Heart left ventricle (tissue), 16 donors: ENCODE results near the gene SMG7. TPM values are rescaled to one million over a fixed set of nuclear protein-coding genes. Genes with fewer than 3 reads are reported as not detected.

Source experiments
- ATAC-seq, 4 donors: fragments of 200-7000 bp; cut with Tn5 transposase; one replicate each; pipeline ENCODE4 v1.9.1; 2020 to 2022; ENCODE audit warnings: moderate library complexity in 4 of 4, mild to moderate bottlenecking in 3 of 4, moderate number of reproducible peaks in 1 of 4
- DNase-seq, 5 donors: peaks; one replicate each; pipeline ENCODE4 v3.0.0-alpha.2; 2020
- H3K27ac ChIP-seq, 12 donors: fragments of 200-600 bp; sonication (generic) in 4 of 12; one replicate each; pipeline versions ENCODE4 v1.5.0 to v1.8.0; 2016 to 2022; ENCODE audit warnings: mild to moderate bottlenecking in 2 of 12
- H3K27me3 ChIP-seq, 9 donors: fragments of 200-600 bp; sonication (generic) in 2 of 9; one replicate each; pipeline versions ENCODE4 v1.5.1 to v1.8.0; 2016 to 2022; ENCODE audit warnings: mild to moderate bottlenecking in 3 of 9
- H3K36me3 ChIP-seq, 9 donors: fragments of 200-600 bp; sonication (generic) in 2 of 9; one replicate each; pipeline versions ENCODE4 v1.5.0 to v1.8.0; 2018 to 2022; ENCODE audit warnings: mild to moderate bottlenecking in 2 of 9
- H3K4me1 ChIP-seq, 12 donors: fragments of 200-600 bp; sonication (generic) in 4 of 12; one replicate each; pipeline versions ENCODE4 v1.5.0 to v1.8.0; 2016 to 2022; ENCODE audit warnings: mild to moderate bottlenecking in 3 of 12
- H3K4me3 ChIP-seq, 12 donors: fragments of 200-600 bp; sonication (generic) in 4 of 12; one replicate each; pipeline versions ENCODE4 v1.5.0 to v1.8.0; 2017 to 2022; ENCODE audit warnings: mild to moderate bottlenecking in 9 of 12, moderate library complexity in 4 of 12
- H3K9me3 ChIP-seq, 12 donors: fragments of 200-600 bp; sonication (generic) in 4 of 12; one replicate each; pipeline versions ENCODE4 v1.5.0 to v1.8.0; 2016 to 2022; ENCODE audit warnings: mild to moderate bottlenecking in 1 of 12
- POLR2A ChIP-seq, 2 donors: fragments of 450-650 bp; IDR thresholded peaks; one replicate each; pipeline ENCODE4 v1.6.1; 2017; ENCODE audit warnings: antibody characterized with exemption in 2 of 2, mild to moderate bottlenecking in 2 of 2, moderate library complexity in 2 of 2
- WGBS, 4 donors: extraction: QIAGEN DNeasy Blood & Tissue Kit in 2 of 4; methylation state at CpG; one replicate each; pipeline versions ENCODE4 v1.1.5 to v1.1.7; 2013 to 2018; 5-methylcytosine and 5-hydroxymethylcytosine counted together
- intact Hi-C, 10 donors: fragments of 100-400 bp; cut with DNase I; formaldehyde crosslinking; loops; one replicate each; pipeline versions ENCODE4 v1.11.1 to v1.14.2; 2022
- polyA plus RNA-seq, 2 donors: library from polyadenylated mRNA; stranded (reverse); fragments of 200-250 nt; gene quantifications; one replicate each; pipeline ENCODE4 v1.2.3, GENCODE V29; 2013
- total RNA-seq, 9 donors: library from RNA; depleted of rRNA in 2 of 9; stranded (reverse); fragments of >200 nt in 2 of 9; fragmentation: NEBNext Ultra II Directional in 3 of 9; extraction: Animal tissue kit (Norgen Biotek cat#: 25700) in 3 of 9; gene quantifications; one replicate each; pipeline versions ENCODE4 v1.1.0 to v1.2.4, GENCODE V29; 2016 to 2023
- TF ChIP-seq, protein P1 (sequence below), 12 donors: fragments of 200-600 bp; sonication (generic) in 4 of 12; IDR thresholded peaks; one replicate each; pipeline versions ENCODE4 v1.5.0 to v1.8.0; 2018 to 2022; ENCODE audit warnings: antibody characterized with exemption in 12 of 12, mild to moderate bottlenecking in 5 of 12
- donor health status: ischemic (EF 13 %, LVEDD 7.1; RV severe dilation, severe dysfunction).
- donor health status: healthy with polysubstance abuse.
- donor health status: DM: no; HTN: yes; CAD: no.
- donor health status: DM: no; HTN: no; CAD: no.
- donor health status: ischemic (EF 25% LVEDD 6.9; RV normal size, moderate dysfunction).
- donor health status: ischemic (EF 25% LVEDD 5.7; RV mildly dilated, moderate dysfunction).
- donor health status: healthy.
- donor health status: DM: yes; HTN: yes; CAD: no.
- donor health status: ischemic (EF 35%, LVEDD 5.7; RV mildly dilated, moderate dysfunction).
- donor health status: nonischemic (EF 11% LVEDD 7.7; RV severe dilation, severe dysfunction).
- donor health status: DM: yes; HTN: yes; CAD: no.
- donor health status: PGD.
- donor health status: ischemic (EF 29% LVEDD 5.4; RV normal size, mild dysfunction).
- donor health status: nonischemic (EF 23%, LVEDD 6.1; RV moderate dilation, normal function).

The SMG7 gene
- total and polyA plus RNA-seq, 11 donors: 15.3 to 55.0 (median 38.3) TPM

DNA sequence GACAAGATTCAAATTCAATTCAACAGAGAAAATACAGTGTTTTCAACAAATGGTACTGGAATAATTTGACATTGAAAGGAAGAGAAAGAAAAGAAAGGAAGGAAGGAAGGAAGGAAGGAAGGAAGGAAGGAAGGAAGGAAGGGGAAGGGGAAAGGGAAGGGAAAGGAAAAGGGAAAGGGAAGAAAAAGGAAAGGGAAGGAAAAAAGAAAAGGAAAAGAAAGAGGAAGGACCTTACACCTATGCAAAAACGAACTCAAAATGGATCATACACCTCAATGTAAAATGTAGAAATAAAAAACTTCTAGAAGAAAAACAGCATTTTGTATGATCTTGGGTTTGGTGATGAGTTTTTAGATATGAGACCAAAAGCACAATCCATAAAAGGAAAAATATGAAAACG lies 34.2 kb upstream of the SMG7 start:
- no peaks in the 10 kb centered on the region for H3K27me3 ChIP-seq
- ATAC-seq (no peak), DNase-seq (no peak)
- no peak overlapping the region for H3K27ac ChIP-seq
- no peak for TF ChIP-seq POLR2A (IDR thresholded peaks at IDR 0.05)
- TF ChIP-seq, protein P1, sequence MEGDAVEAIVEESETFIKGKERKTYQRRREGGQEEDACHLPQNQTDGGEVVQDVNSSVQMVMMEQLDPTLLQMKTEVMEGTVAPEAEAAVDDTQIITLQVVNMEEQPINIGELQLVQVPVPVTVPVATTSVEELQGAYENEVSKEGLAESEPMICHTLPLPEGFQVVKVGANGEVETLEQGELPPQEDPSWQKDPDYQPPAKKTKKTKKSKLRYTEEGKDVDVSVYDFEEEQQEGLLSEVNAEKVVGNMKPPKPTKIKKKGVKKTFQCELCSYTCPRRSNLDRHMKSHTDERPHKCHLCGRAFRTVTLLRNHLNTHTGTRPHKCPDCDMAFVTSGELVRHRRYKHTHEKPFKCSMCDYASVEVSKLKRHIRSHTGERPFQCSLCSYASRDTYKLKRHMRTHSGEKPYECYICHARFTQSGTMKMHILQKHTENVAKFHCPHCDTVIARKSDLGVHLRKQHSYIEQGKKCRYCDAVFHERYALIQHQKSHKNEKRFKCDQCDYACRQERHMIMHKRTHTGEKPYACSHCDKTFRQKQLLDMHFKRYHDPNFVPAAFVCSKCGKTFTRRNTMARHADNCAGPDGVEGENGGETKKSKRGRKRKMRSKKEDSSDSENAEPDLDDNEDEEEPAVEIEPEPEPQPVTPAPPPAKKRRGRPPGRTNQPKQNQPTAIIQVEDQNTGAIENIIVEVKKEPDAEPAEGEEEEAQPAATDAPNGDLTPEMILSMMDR (IDR thresholded peaks at IDR 0.05): no peak
- WGBS, 4 donors: 84 to 88% (median 85%) methylated on average over 2 of the region's 2 CpGs
- peaks cover 0 to 5% (median 0%) of the 10 kb centered on the region in 12 donors for H3K4me1 ChIP-seq
- peaks cover 0 to 4% (median 0%) of the 10 kb centered on the region in 12 donors for H3K9me3 ChIP-seq
- H3K4me3 ChIP-seq: no peak overlapping the region
- H3K36me3 ChIP-seq: no peaks in the 10 kb centered on the region
- intact Hi-C loops: no loop called here

DNA sequence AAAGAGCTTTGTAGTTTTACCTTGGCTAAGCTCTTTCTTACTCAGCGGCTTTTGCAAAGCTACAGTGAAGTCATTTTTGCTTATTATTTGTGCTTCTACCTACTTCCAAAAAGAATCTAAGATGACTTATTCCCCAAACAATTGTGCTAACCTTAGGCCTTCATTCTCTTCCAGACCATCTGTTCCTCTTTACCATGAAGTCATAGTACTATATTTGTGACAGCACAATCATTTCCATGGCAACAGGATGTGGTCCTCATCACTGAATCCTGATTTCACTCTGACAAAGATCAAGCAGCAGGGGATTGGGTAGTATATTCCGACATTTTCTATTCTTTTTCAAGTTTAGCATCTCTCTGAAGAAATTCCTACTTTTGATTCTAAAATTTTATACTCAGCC lies 29.3 kb upstream of the SMG7 start:
- H3K4me1 ChIP-seq: no peaks in the 10 kb centered on the region
- H3K9me3 ChIP-seq: peaks cover 0 to 4% (median 0%) of the 10 kb centered on the region in 12 donors
- no peak for ATAC-seq
- intact Hi-C loops: no loop called here
- no peak overlapping the region for H3K4me3 ChIP-seq
- no peaks in the 10 kb centered on the region for H3K36me3 ChIP-seq
- TF ChIP-seq, protein P1 (IDR thresholded peaks at IDR 0.05): no peak
- no peak for TF ChIP-seq POLR2A (IDR thresholded peaks at IDR 0.05)
- WGBS, 4 donors: 73 to 77% (median 76%) methylated on average over 2 of the region's 2 CpGs
- H3K27ac ChIP-seq: no peak overlapping the region
- DNase-seq: no peak
- H3K27me3 ChIP-seq: no peaks in the 10 kb centered on the region

DNA sequence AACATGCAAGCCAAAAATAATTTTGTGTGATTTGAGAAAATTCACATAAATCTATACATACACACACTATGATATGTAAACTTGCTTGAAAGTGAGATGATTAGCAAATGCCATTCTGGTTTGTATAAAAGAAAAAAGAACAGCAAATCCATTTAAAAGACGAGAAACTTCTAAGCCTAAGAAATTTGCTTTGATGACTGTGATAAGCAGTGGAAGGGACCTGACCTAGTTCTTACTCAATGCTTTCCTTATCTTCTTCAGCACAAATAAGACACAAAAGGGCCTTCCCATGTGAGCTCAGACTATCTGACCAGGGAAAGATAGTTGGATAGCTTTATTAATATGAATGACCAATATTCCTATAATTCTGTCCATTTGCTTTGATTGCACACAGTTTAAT lies 28.8 kb upstream of the SMG7 start:
- ATAC-seq (no peak), DNase-seq (no peak)
- intact Hi-C loops: no loop called here
- Histone ChIP-seq H3K36me3 (no peaks in the 10 kb centered on the region), H3K4me3 (no peak overlapping the region), H3K9me3 (peaks cover 0 to 4% (median 0%) of the 10 kb centered on the region in 12 donors), H3K27me3 (no peaks in the 10 kb centered on the region), H3K4me1 (no peaks in the 10 kb centered on the region), H3K27ac (no peak overlapping the region)
- 59 to 73% (median 69%) methylated on average over 1 of the region's 1 CpG for WGBS, 4 donors
- TF ChIP-seq, protein P1 (IDR thresholded peaks at IDR 0.05): no peak
- no peak for TF ChIP-seq POLR2A (IDR thresholded peaks at IDR 0.05)

DNA sequence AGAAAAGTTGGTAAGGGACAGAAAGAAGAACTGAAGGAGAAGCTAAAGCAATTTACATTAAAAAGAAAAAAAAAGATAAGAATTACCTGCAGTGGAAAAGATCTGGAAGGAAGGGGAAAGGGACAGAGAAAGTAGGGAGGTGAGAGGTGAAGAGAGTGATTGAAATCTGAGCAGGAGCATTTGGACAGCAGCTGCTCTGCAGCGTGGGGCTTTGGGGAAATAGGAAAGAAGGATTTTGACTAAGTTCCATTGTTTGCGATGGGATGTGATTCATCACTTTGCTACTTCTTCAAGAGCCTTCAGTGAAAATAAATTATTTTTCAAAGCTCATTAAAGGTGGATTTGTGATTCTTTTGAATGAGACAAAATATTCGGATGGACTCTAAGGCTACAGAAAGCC lies 28.1 kb upstream of the SMG7 start:
- Histone ChIP-seq H3K9me3 (no peaks in the 10 kb centered on the region), H3K27me3 (no peaks in the 10 kb centered on the region), H3K27ac (no peak overlapping the region), H3K4me1 (no peaks in the 10 kb centered on the region), H3K36me3 (no peaks in the 10 kb centered on the region), H3K4me3 (no peak overlapping the region)
- DNase-seq (no peak), ATAC-seq (no peak)
- WGBS, 4 donors: 53 to 56% (median 54%) methylated on average over 3 of the region's 3 CpGs
- TF ChIP-seq POLR2A (IDR thresholded peaks at IDR 0.05): no peak
- TF ChIP-seq, protein P1 (IDR thresholded peaks at IDR 0.05): no peak
- intact Hi-C loops: no loop called here
